Suprapubic skin (tissue), 4 donors: ENCODE results near the gene RPLP2. TPM values are rescaled to one million over a fixed set of nuclear protein-coding genes. Genes with fewer than 3 reads are reported as not detected.
A peak's percentile ranks its signal among the peaks of the same experiment; 100 is the strongest.

ENCODE experiments used
- DNase-seq, 2 donors: peaks; one replicate each; pipeline ENCODE4 v3.0.0-alpha.2; 2019; ENCODE audit warnings: low spot score in 2 of 2
- H3K27ac ChIP-seq: fragments of 200-600 bp; sonication (generic); one replicate; pipeline ENCODE4 v1.5.1; 2019
- H3K27me3 ChIP-seq: fragments of 200-600 bp; sonication (generic); one replicate; pipeline ENCODE4 v1.5.1; 2019
- H3K36me3 ChIP-seq: fragments of 200-600 bp; sonication (generic); one replicate; pipeline ENCODE4 v1.5.1; 2019
- H3K4me1 ChIP-seq: fragments of 200-600 bp; sonication (generic); one replicate; pipeline ENCODE4 v1.5.1; 2019
- H3K4me3 ChIP-seq: fragments of 200-600 bp; sonication (generic); one replicate; pipeline ENCODE4 v1.5.1; 2019; ENCODE audit warnings: mild to moderate bottlenecking
- H3K9me3 ChIP-seq: fragments of 200-600 bp; sonication (generic); one replicate; pipeline ENCODE4 v1.5.1; 2019
- CTCF ChIP-seq, 2 donors: fragments of 200-600 bp in 1 of 2; fragments of 450-650 bp in 1 of 2; sonication (generic) in 1 of 2; IDR thresholded peaks; one replicate each; pipeline ENCODE4 v1.5.1; 2016 to 2019; ENCODE audit warnings: antibody characterized with exemption in 2 of 2, mild to moderate bottlenecking in 1 of 2, moderate library complexity in 1 of 2
- EP300 ChIP-seq: sonication (generic); formaldehyde crosslinking; IDR thresholded peaks from one replicate; pipeline ENCODE4 v1.6.1; 2017; ENCODE audit warnings: antibody characterized with exemption
- POLR2A ChIP-seq, 2 donors: fragments of 450-650 bp; IDR thresholded peaks; one replicate each; pipeline ENCODE4 v1.6.1; 2017; ENCODE audit warnings: antibody characterized with exemption in 2 of 2, mild to moderate bottlenecking in 2 of 2, moderate library complexity in 2 of 2
- POLR2AphosphoS5 ChIP-seq, 3 donors: sonication (generic); formaldehyde crosslinking; IDR thresholded peaks; one replicate each; pipeline ENCODE4 v1.6.1; 2017; ENCODE audit warnings: antibody characterized with exemption in 3 of 3
- WGBS: methylation state at CpG from one replicate; pipeline ENCODE4 v1.1.5; 2018; 5-methylcytosine and 5-hydroxymethylcytosine counted together
- total RNA-seq, 4 donors: library from RNA; depleted of rRNA; stranded (reverse); fragments of >200 nt; gene quantifications; one replicate each; pipeline ENCODE4 v1.1.0, GENCODE V29; 2016

RPLP2 gene
- total RNA-seq, 4 donors from 2014 or later = 692 to 1,129 (median 991) TPM

- 76% methylated on average over 5 of the region's 34 CpGs for WGBS
- no peak overlapping the region for H3K4me3 ChIP-seq
These were observed 37.1 kb upstream of the RPLP2 start for GRCh38 chr11:772429-773390.

DNA sequence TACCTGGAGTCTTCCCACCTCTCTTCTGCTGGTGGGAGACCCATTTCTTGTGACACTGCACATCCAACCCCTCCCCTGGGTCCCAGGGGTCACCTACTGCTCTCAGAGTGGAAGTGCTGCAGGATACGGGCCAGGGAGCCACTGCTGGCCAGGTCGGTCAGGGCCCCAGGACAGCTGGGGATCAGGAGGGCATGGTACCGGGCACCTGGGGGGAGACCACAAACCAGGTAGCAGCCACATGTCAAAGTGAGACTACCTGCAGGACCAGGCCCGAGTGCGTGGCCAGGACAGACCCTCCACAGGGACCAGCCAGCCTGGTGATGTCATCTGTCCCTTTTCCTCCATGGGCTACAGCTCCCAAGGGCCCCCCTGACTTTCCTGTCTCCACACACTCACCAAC, 36.3 kb upstream of the RPLP2 start:
- Histone ChIP-seq H3K9me3 (no peaks in the 10 kb centered on the region), H3K27me3 (no peaks in the 10 kb centered on the region), H3K36me3 (peaks cover 45% of the 10 kb centered on the region), H3K27ac (peak overlapping the region; percentile 8), H3K4me1 (peaks cover 30% of the 10 kb centered on the region), H3K4me3 (no peak overlapping the region)
- TF ChIP-seq EP300 (no peak), CTCF (IDR thresholded peaks at IDR 0.05) (no peak), POLR2A (IDR thresholded peaks at IDR 0.05) (no peak), POLR2AphosphoS5 (IDR thresholded peaks at IDR 0.05) (no peak)
- 90% methylated on average over 2 of the region's 5 CpGs for WGBS
- DNase-seq = peak in 1 of 2 donors; percentile 64

More at GRCh38 chr11:772429-773390, 37.1 kb upstream of the RPLP2 start:
- peaks cover 24% of the 10 kb centered on the region for H3K4me1 ChIP-seq
- DNase-seq = peak in 1 of 2 donors; percentile 62
- peaks cover 45% of the 10 kb centered on the region for H3K36me3 ChIP-seq
- TF ChIP-seq CTCF (IDR thresholded peaks at IDR 0.05) = no peak
- no peak for TF ChIP-seq EP300
- TF ChIP-seq POLR2A (IDR thresholded peaks at IDR 0.05) = no peak
- H3K27me3 ChIP-seq = no peaks in the 10 kb centered on the region
- H3K27ac ChIP-seq = peak overlapping the region; percentile 22
- no peaks in the 10 kb centered on the region for H3K9me3 ChIP-seq

GRCh38 chr11:773830-774229, 35.9 kb upstream of the RPLP2 start:
- H3K36me3 ChIP-seq = peaks cover 45% of the 10 kb centered on the region
- DNase-seq = no peak
- peaks cover 34% of the 10 kb centered on the region for H3K4me1 ChIP-seq
- TF ChIP-seq CTCF (IDR thresholded peaks at IDR 0.05) = no peak
- TF ChIP-seq POLR2A (IDR thresholded peaks at IDR 0.05) = no peak
- no peak for TF ChIP-seq EP300
- TF ChIP-seq POLR2AphosphoS5 (IDR thresholded peaks at IDR 0.05) = no peak
- H3K4me3 ChIP-seq = no peak overlapping the region
- no peaks in the 10 kb centered on the region for H3K9me3 ChIP-seq
- H3K27me3 ChIP-seq = no peaks in the 10 kb centered on the region
- no peak overlapping the region for H3K27ac ChIP-seq
- WGBS = 90% methylated on average over 2 of the region's 9 CpGs

DNA sequence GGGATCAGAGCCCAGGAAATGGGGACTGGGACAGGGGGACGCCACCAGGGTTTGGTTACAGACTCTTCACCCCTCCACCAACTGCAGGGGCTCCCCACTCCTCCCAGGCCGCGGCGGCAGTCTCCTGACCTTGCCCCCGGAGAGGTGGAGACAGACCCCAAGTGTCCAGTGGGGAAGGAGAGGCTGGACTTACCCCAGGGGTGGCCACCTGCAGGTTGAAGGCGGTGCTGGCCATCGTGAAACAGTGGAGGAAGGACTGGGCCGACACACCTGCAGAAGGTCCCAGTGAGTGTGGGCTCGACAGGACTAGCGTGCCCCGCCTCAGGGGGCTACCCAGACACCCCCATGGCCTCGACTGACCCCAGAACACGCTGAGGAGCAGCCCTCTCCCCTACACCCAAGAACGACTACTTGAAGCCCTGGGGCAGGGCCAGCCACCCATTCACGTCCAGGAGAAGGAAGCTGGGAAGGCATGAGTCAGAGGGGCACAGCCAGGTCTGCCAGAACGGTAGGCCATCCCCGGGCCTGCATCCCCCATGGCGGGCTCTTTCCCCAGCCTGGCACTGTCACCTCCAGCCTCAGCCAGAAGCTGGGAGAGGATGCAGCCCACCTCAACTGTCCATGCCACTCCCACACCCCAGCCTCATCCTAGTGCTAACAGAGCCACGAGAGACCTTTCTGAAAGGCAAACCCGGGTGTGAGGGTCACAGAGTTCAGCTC, 34.7 kb upstream of the RPLP2 start:
- TF ChIP-seq POLR2AphosphoS5 (IDR thresholded peaks at IDR 0.05) = no peak
- no peak for TF ChIP-seq EP300
- no peak for TF ChIP-seq CTCF (IDR thresholded peaks at IDR 0.05)
- no peak for TF ChIP-seq POLR2A (IDR thresholded peaks at IDR 0.05)
- peaks cover 39% of the 10 kb centered on the region for H3K4me1 ChIP-seq
- WGBS = 80% methylated on average over 7 of the region's 20 CpGs
- H3K27me3 ChIP-seq = no peaks in the 10 kb centered on the region
- no peaks in the 10 kb centered on the region for H3K9me3 ChIP-seq
- DNase-seq = peak in 1 of 2 donors; percentile 60
- H3K4me3 ChIP-seq = no peak overlapping the region
- H3K36me3 ChIP-seq = peaks cover 41% of the 10 kb centered on the region
- no peak overlapping the region for H3K27ac ChIP-seq

DNA sequence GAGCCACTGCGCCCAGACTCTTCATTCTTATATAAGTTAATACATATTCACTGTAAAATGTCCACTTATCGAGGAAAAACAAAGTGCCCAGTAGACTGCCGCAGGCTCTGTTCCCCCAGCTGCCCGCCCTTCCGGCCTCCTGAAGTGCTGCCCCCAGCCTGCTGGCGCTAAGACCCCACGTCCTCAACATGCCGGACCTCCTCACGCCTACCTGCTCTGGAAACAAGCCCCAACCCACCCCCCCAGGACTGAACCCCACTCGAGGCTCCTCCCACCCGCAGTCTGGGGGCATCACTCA, 33.6 kb upstream of the RPLP2 start:
- WGBS = 36% methylated on average over 9 of the region's 11 CpGs
- H3K27ac ChIP-seq = no peak overlapping the region

More for the DNA sequence above, 33.6 kb upstream of the RPLP2 start:
- TF ChIP-seq CTCF (IDR thresholded peaks at IDR 0.05) (no peak), POLR2A (IDR thresholded peaks at IDR 0.05) (no peak), EP300 (no peak), POLR2AphosphoS5 (IDR thresholded peaks at IDR 0.05) (no peak)
- H3K27me3 ChIP-seq = no peaks in the 10 kb centered on the region
- DNase-seq = no peak
- peaks cover 39% of the 10 kb centered on the region for H3K4me1 ChIP-seq
- H3K4me3 ChIP-seq = peak overlapping the region; percentile 97
- no peaks in the 10 kb centered on the region for H3K9me3 ChIP-seq
- peaks cover 30% of the 10 kb centered on the region for H3K36me3 ChIP-seq
